K562 (cell line): ENCODE data around the gene NDUFA5. TPM values are rescaled to one million over a fixed set of nuclear protein-coding genes. Genes with fewer than 3 reads are reported as not detected.

Experiments
- BACH1 ChIP-seq: fragments of 200-800 bp; sonication (Bioruptor generic); IDR thresholded peaks from 2 replicates; pipeline ENCODE4 v1.6.1; 2016; ENCODE audit warnings: missing genetic modification characterization, missing compliant biosample characterization
- CHD1 ChIP-seq: fragments of 200-600 bp; sonication (generic); IDR thresholded peaks from one replicate; pipeline ENCODE4 v1.6.1; 2012; ENCODE audit warnings: mild to moderate bottlenecking, moderate library complexity, low read length, inconsistent platforms
- DIDO1 ChIP-seq: fragments of 450-650 bp; IDR thresholded peaks from 2 replicates; pipeline ENCODE4 v1.6.1; 2016; ENCODE audit warnings: low read depth, missing biosample characterization, missing genetic modification characterization
- ELK1 ChIP-seq: sonication (generic); formaldehyde crosslinking; IDR thresholded peaks from 2 replicates; pipeline ENCODE4 v1.8.1; 2022; ENCODE audit warnings: missing genetic modification reagents
- ELK3 ChIP-seq: fragments of 450-650 bp; formaldehyde crosslinking; IDR thresholded peaks from 2 replicates; pipeline ENCODE4 v1.4.0; 2020; ENCODE audit warnings: mild to moderate bottlenecking
- EP300 ChIP-seq: IDR thresholded peaks from 2 replicates; pipeline ENCODE4 v1.6.1; 2012; ENCODE audit warnings: low read length, improper control_type of control experiment
- FOSL1 ChIP-seq: fragments of 200-800 bp; sonication (Bioruptor generic); conservative IDR thresholded peaks from 2 replicates; pipeline ENCODE4 v1.6.1; 2016; ENCODE audit warnings: missing genetic modification characterization, missing compliant biosample characterization
- HOXB6 ChIP-seq: fragments of 250-450 bp; sonication (Bioruptor Pico); IDR thresholded peaks from 2 replicates; pipeline ENCODE4 v1.5.1; 2022; ENCODE audit warnings: mild to moderate bottlenecking, borderline replicate concordance
- KLF6 ChIP-seq: fragments of 250-450 bp; sonication (Bioruptor Pico); IDR thresholded peaks from 2 replicates; pipeline ENCODE4 v1.4.0; 2020; ENCODE audit warnings: mild to moderate bottlenecking, moderate library complexity, borderline replicate concordance
- MCM5 ChIP-seq: fragments of 450-650 bp; IDR thresholded peaks from 2 replicates; pipeline ENCODE4 v1.6.1; 2016; ENCODE audit warnings: low read depth
- MITF ChIP-seq: IDR thresholded peaks from 2 replicates; pipeline ENCODE4 v1.6.1; 2014; ENCODE audit warnings: antibody characterized with exemption
- PCBP1 ChIP-seq: fragments of 200-400 bp; formaldehyde crosslinking; IDR thresholded peaks from 2 replicates; pipeline ENCODE4 v1.6.1; 2018; ENCODE audit warnings: mild to moderate bottlenecking, low read depth, low read length; ENCODE audit not compliant: poor library complexity, severe bottlenecking
- RFX5 ChIP-seq: IDR thresholded peaks from 2 replicates; pipeline ENCODE4 v1.6.1; 2011; ENCODE audit warnings: low read depth, mild to moderate bottlenecking, improper control_type of control experiment, low read length
- SRSF1 ChIP-seq: fragments of 200-400 bp; formaldehyde crosslinking; IDR thresholded peaks from 2 replicates; pipeline ENCODE4 v1.6.1; 2017; ENCODE audit warnings: mild to moderate bottlenecking, low read depth, low read length, moderate library complexity
- TAF15 ChIP-seq: fragments of 200-400 bp; formaldehyde crosslinking; IDR thresholded peaks from 2 replicates; pipeline ENCODE4 v1.6.1; 2017; ENCODE audit warnings: mild to moderate bottlenecking, low read depth, low read length, moderate library complexity
- TCFL5 ChIP-seq: fragments of 250-450 bp; sonication (Bioruptor Pico); conservative IDR thresholded peaks from 2 replicates; pipeline ENCODE4 v1.6.1; 2021; ENCODE audit warnings: mild to moderate bottlenecking, moderate library complexity, matching md5 sums
- TFE3 ChIP-seq: fragments of 450-650 bp; formaldehyde crosslinking; IDR thresholded peaks from 2 replicates; pipeline ENCODE4 v1.4.0; 2020; ENCODE audit warnings: mild to moderate bottlenecking, mixed read lengths
- TGIF2 ChIP-seq: sonication (generic); formaldehyde crosslinking; IDR thresholded peaks from 2 replicates; pipeline ENCODE4 v1.8.1; 2022; ENCODE audit warnings: mild to moderate bottlenecking, missing genetic modification reagents, moderate library complexity
- XRCC3 ChIP-seq: fragments of 450-650 bp; IDR thresholded peaks from 2 replicates; pipeline ENCODE4 v1.6.1; 2017; ENCODE audit warnings: mild to moderate bottlenecking, moderate library complexity
- ZBTB5 ChIP-seq: fragments of 450-650 bp; IDR thresholded peaks from 2 replicates; pipeline ENCODE4 v1.6.1; 2017; ENCODE audit warnings: antibody characterized with exemption
- ZNF232 ChIP-seq: sonication (generic); formaldehyde crosslinking; IDR thresholded peaks from 2 replicates; pipeline ENCODE4 v1.8.0; 2022; ENCODE audit warnings: mild to moderate bottlenecking, missing genetic modification reagents
- ZNF764 ChIP-seq: fragments of 250-450 bp; sonication (Bioruptor Pico); IDR thresholded peaks from 2 replicates; pipeline ENCODE4 v1.4.0; 2020; ENCODE audit warnings: low read depth, mild to moderate bottlenecking, moderate library complexity
- polyA plus RNA-seq, 8 experiments: library from polyadenylated mRNA; depleted of rRNA in 4 of 8; stranded (reverse) in 5 of 8; unstranded in 3 of 8; fragments of >200 nt; fragmentation: Nextera tagmentation in 2 of 8; fragmentation: Illumina TruSeq in 1 of 8; extraction: Ambion mirVana in 2 of 8; extraction: Trizol in 1 of 8; gene quantifications; 2 replicates each; pipeline versions ENCODE4 v1.2.1 to v1.2.3, GENCODE V29; 2011 to 2014; ENCODE audit warnings: inconsistent platforms in 1 of 8, missing spikeins in 1 of 8
- total RNA-seq, 7 experiments: library from RNA; depleted of rRNA in 6 of 7; stranded (reverse); fragments of >200 nt in 6 of 7; fragmentation: Illumina TruSeq in 2 of 7; extraction: Trizol in 2 of 7; gene quantifications; 2 replicates each; pipeline versions ENCODE4 v1.2.1 to v1.2.3, GENCODE V29; 2011 to 2021; ENCODE audit warnings: low replicate concordance in 1 of 7

Gene NDUFA5
- total and polyA plus RNA-seq, 9 of the 15 experiments (the other 6 are each of a cell fraction or from before 2014, with no cell fraction given): 155 to 677 (median 269) TPM

GRCh38 chr7:123534383-123535260 lies 23.0 kb downstream of the NDUFA5 start, which contains the start of gene IQUB (continued):
- TF ChIP-seq ELK3: no peak
- no peak for TF ChIP-seq CHD1
- no peak for TF ChIP-seq SRSF1
- TF ChIP-seq ZNF764 (CRISPR knock-in tag): no peak
- TF ChIP-seq ZBTB5: no peak
- TF ChIP-seq BACH1 (tag): no peak
- no peak for TF ChIP-seq MCM5
- TF ChIP-seq ZNF232: no peak
- TF ChIP-seq PCBP1: no peak
- no peak for TF ChIP-seq DIDO1 (tag)
- TF ChIP-seq ELK1: no peak
- no peak for TF ChIP-seq EP300
- no peak for TF ChIP-seq TGIF2
- no peak for TF ChIP-seq TAF15
- TF ChIP-seq TFE3: no peak
- no peak for TF ChIP-seq RFX5
- TF ChIP-seq TCFL5 (CRISPR knock-in tag): no peak
- TF ChIP-seq MITF: no peak
- TF ChIP-seq XRCC3: no peak
- TF ChIP-seq FOSL1 (tag): no peak
- TF ChIP-seq KLF6: no peak
- no peak for TF ChIP-seq HOXB6 (CRISPR knock-in tag)
